Colon (tissue), 2 donors: ENCODE results near the gene PAFAH1B2.
"Not testable (repeated sequence)": the region's sequence is repeated elsewhere in the genome, so short reads cannot be mapped to it uniquely, and the experiment has no call there.

Experiments used
- FAIRE-seq: peaks from 2 replicates; lab custom pipeline; 2012; peaks lifted over from hg19 to GRCh38; lab: Jason Lieb, UNC
- donor health status: control.
- donor health status: control.

PAFAH1B2 gene

GRCh38 chr11:117203069-117203407 lies 59.0 kb downstream of the PAFAH1B2 start:
- FAIRE-seq, result no peak

- no peak for FAIRE-seq
Measured at GRCh38 chr11:117204283-117205080, 60.4 kb downstream of the PAFAH1B2 start.

- no peak for FAIRE-seq
Measured at GRCh38 chr11:117205211-117205818, 61.2 kb downstream of the PAFAH1B2 start.

- not testable (repeated sequence) for FAIRE-seq
Measured at GRCh38 chr11:117206111-117206510, 62.0 kb downstream of the PAFAH1B2 start.

- not testable (repeated sequence) for FAIRE-seq
Measured at GRCh38 chr11:117206859-117207258, 62.8 kb downstream of the PAFAH1B2 start.

- not testable (repeated sequence) for FAIRE-seq
Measured at GRCh38 chr11:117207481-117207880, 63.4 kb downstream of the PAFAH1B2 start.

GRCh38 chr11:117208710-117209109 lies 64.6 kb downstream of the PAFAH1B2 start:
- FAIRE-seq, result not testable (repeated sequence)

- not testable (repeated sequence) for FAIRE-seq
Measured at GRCh38 chr11:117209351-117210125, 65.5 kb downstream of the PAFAH1B2 start.

GRCh38 chr11:117210620-117211019 lies 66.5 kb downstream of the PAFAH1B2 start:
- no peak for FAIRE-seq

GRCh38 chr11:117212697-117213355 lies 68.7 kb downstream of the PAFAH1B2 start:
- no peak for FAIRE-seq

GRCh38 chr11:117214404-117215110 lies 70.5 kb downstream of the PAFAH1B2 start:
- no peak for FAIRE-seq

- no peak for FAIRE-seq
Measured at GRCh38 chr11:117217141-117218084, 73.3 kb downstream of the PAFAH1B2 start.

- no peak for FAIRE-seq
Measured at GRCh38 chr11:117218133-117218915, 74.2 kb downstream of the PAFAH1B2 start.

- FAIRE-seq, result no peak
Measured at GRCh38 chr11:117219001-117219400, 74.9 kb downstream of the PAFAH1B2 start.

GRCh38 chr11:117219455-117219854 lies 75.4 kb downstream of the PAFAH1B2 start:
- no peak for FAIRE-seq

GRCh38 chr11:117219995-117220394 lies 75.9 kb downstream of the PAFAH1B2 start:
- no peak for FAIRE-seq

GRCh38 chr11:117220568-117220967 lies 76.5 kb downstream of the PAFAH1B2 start:
- FAIRE-seq, result no peak

GRCh38 chr11:117220999-117221774 lies 77.1 kb downstream of the PAFAH1B2 start:
- FAIRE-seq, result no peak
